Gastrocnemius medialis (tissue), 4 donors: ENCODE data around the gene KIF4A. TPM values are rescaled to one million over a fixed set of nuclear protein-coding genes. Genes with fewer than 3 reads are reported as not detected.

Source experiments
- ATAC-seq, 2 donors: fragments of 150-250 bp; one replicate each; pipeline ENCODE4 v1.9.1; 2016
- DNase-seq, 2 donors: peaks; one replicate each; pipeline ENCODE4 v3.0.0-alpha.2; 2019
- H3K27ac ChIP-seq, 4 donors: fragments of 200-600 bp; sonication (generic); 1 replicate in 1 of 4; 2 replicates in 3 of 4; pipeline ENCODE4 v1.5.1; 2016 to 2018; ENCODE audit warnings: mild to moderate bottlenecking in 2 of 4, moderate library complexity in 1 of 4
- H3K27me3 ChIP-seq, 3 donors: fragments of 200-600 bp; sonication (generic) in 2 of 3; 1 replicate in 1 of 3; 2 replicates in 2 of 3; pipeline versions ENCODE4 v1.5.1 to v1.6.0; 2016 to 2019; ENCODE audit warnings: mild to moderate bottlenecking in 1 of 3, moderate library complexity in 1 of 3
- H3K36me3 ChIP-seq, 2 donors: fragments of 200-600 bp; sonication (generic) in 1 of 2; one replicate each; pipeline ENCODE4 v1.5.1; 2017 to 2018
- H3K4me1 ChIP-seq, 2 donors: fragments of 200-600 bp; sonication (generic) in 1 of 2; one replicate each; pipeline ENCODE4 v1.5.1; 2016 to 2017; ENCODE audit warnings: mild to moderate bottlenecking in 2 of 2
- H3K4me3 ChIP-seq, 4 donors: fragments of 200-600 bp; sonication (generic) in 3 of 4; 1 replicate in 1 of 4; 2 replicates in 3 of 4; pipeline ENCODE4 v1.5.1; 2016 to 2019; ENCODE audit warnings: mild to moderate bottlenecking in 2 of 4
- H3K9me3 ChIP-seq, 3 donors: fragments of 200-600 bp; sonication (generic) in 2 of 3; 1 replicate in 1 of 3; 2 replicates in 2 of 3; pipeline ENCODE4 v1.5.1; 2016 to 2019
- POLR2A ChIP-seq, 2 donors: fragments of 450-650 bp; IDR thresholded peaks; one replicate each; pipeline ENCODE4 v1.6.1; 2017; ENCODE audit warnings: antibody characterized with exemption in 2 of 2, mild to moderate bottlenecking in 2 of 2, moderate library complexity in 2 of 2
- in situ Hi-C, 4 donors: fragments of 200-750 bp; cut with MboI; loops; one replicate each; pipeline versions ENCODE4 v1.15.0 to v1.8.0; 2017; ENCODE audit warnings: low sequenced_read_pairs in 4 of 4
- intact Hi-C: fragments of 100-400 bp; cut with DNase I; formaldehyde crosslinking; loops from one replicate; pipeline ENCODE4 v1.15.1; 2023; ENCODE audit warnings: low total_unique reads
- total RNA-seq, 4 donors: library from RNA; depleted of rRNA; stranded (reverse); fragments of >200 nt; gene quantifications; one replicate each; pipeline versions ENCODE4 v1.1.0 to v1.2.3, GENCODE V29; 2016
- TF ChIP-seq, protein P1 (sequence below), 5 experiments: fragments of 450-650 bp in 3 of 5; fragments of 200-600 bp in 2 of 5; sonication (generic) in 2 of 5; IDR thresholded peaks in 4 of 5; conservative IDR thresholded peaks in 1 of 5; 1 replicate in 4 of 5; 2 replicates in 1 of 5; pipeline ENCODE4 v1.5.1; 2016 to 2019; ENCODE audit warnings: antibody characterized with exemption in 5 of 5, mild to moderate bottlenecking in 3 of 5, moderate library complexity in 3 of 5

KIF4A gene
- total RNA-seq, 4 donors from 2014 or later, result 0.07 to 0.09 TPM; not detected in 2

DNA sequence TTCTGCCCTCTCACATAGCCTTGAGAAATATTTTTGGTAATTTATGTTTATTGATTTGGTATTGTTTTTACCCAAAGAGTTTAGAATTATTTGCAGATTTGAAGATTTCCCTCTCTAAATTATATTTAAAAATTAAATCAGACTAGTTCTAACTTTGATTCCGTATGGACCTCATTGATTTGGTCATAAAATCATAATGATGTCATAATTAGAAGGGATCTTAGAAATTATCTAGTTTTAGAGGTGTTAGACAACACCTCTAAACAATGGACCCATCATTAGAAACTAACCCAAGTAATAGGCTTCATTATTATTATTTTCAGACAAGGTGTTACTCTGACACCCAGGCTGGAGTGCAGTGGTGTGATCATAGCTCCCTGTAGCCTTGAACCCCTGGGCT lies 178.8 kb downstream of the KIF4A start:
- no peak for DNase-seq
- Histone ChIP-seq H3K36me3 (no peaks in the 10 kb centered on the region), H3K4me3 (no peak overlapping the region), H3K9me3 (no peaks in the 10 kb centered on the region), H3K27ac (no peak overlapping the region), H3K4me1 (no peaks in the 10 kb centered on the region), H3K27me3 (no peaks in the 10 kb centered on the region)
- TF ChIP-seq, protein P1, sequence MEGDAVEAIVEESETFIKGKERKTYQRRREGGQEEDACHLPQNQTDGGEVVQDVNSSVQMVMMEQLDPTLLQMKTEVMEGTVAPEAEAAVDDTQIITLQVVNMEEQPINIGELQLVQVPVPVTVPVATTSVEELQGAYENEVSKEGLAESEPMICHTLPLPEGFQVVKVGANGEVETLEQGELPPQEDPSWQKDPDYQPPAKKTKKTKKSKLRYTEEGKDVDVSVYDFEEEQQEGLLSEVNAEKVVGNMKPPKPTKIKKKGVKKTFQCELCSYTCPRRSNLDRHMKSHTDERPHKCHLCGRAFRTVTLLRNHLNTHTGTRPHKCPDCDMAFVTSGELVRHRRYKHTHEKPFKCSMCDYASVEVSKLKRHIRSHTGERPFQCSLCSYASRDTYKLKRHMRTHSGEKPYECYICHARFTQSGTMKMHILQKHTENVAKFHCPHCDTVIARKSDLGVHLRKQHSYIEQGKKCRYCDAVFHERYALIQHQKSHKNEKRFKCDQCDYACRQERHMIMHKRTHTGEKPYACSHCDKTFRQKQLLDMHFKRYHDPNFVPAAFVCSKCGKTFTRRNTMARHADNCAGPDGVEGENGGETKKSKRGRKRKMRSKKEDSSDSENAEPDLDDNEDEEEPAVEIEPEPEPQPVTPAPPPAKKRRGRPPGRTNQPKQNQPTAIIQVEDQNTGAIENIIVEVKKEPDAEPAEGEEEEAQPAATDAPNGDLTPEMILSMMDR (IDR thresholded peaks at IDR 0.05 in 4 of 5, conservative IDR thresholded peaks at IDR 0.05 in 1 of 5), result no peak
- TF ChIP-seq POLR2A (IDR thresholded peaks at IDR 0.05), result no peak
- intact Hi-C loops, result no loop called here
- no peak for ATAC-seq
- in situ Hi-C loops, result no loop called here

Other genes starting within 250 kb of the KIF4A start
- gene AWAT2, start 240.2 kb upstream of the KIF4A start, total RNA-seq, result not detected
- gene OTUD6A, start 227.6 kb upstream of the KIF4A start, total RNA-seq, result not detected
- 100 to 1,000 TPM in 1 of 4 donors, 10 to 100 TPM in 3; 68.7 to 109 (median 75.1) TPM for gene IGBP1, start 156.7 kb upstream of the KIF4A start, total RNA-seq
- gene DGAT2L6, start 112.6 kb upstream of the KIF4A start, total RNA-seq, result not detected
- not detected for gene AWAT1, start 55.4 kb upstream of the KIF4A start, total RNA-seq
- gene P2RY4, start 29.9 kb upstream of the KIF4A start, total RNA-seq, result not detected
- gene ARR3, start 21.8 kb upstream of the KIF4A start, total RNA-seq, result not detected
- gene RAB41, start 7.9 kb upstream of the KIF4A start, total RNA-seq, result not detected
- gene PDZD11, start 177 bp upstream of the KIF4A start, total RNA-seq, result 10 to 100 TPM; 12.8 to 22.3 (median 21.8) TPM
- not detected for gene GDPD2, start 133.2 kb downstream of the KIF4A start, total RNA-seq
- gene DLG3, start 154.7 kb downstream of the KIF4A start, total RNA-seq, result 1 to 10 TPM in 1 of 4 donors, under 1 TPM in 3; 0.20 to 3.4 (median 0.69) TPM